Left ventricle myocardium inferior (tissue), 1 donor: Measurements from ENCODE around the gene FIGN. TPM values are rescaled to one million over a fixed set of nuclear protein-coding genes. Genes with fewer than 3 reads are reported as not detected.

Experiments
- DNase-seq: peaks from one replicate; pipeline ENCODE4 v3.0.0-alpha.2; 2020
- H3K27ac ChIP-seq: fragments of 200-600 bp; replicated peaks from 2 replicates; pipeline ENCODE4 v1.8.0; 2021
- H3K27me3 ChIP-seq: fragments of 200-600 bp; 2 replicates; pipeline ENCODE4 v1.8.0; 2021; ENCODE audit warnings: low read depth
- H3K36me3 ChIP-seq: fragments of 200-600 bp; 2 replicates; pipeline ENCODE4 v1.8.0; 2021
- H3K4me1 ChIP-seq: fragments of 200-600 bp; 2 replicates; pipeline ENCODE4 v1.8.0; 2021
- H3K4me3 ChIP-seq: fragments of 200-600 bp; 2 replicates; pipeline ENCODE4 v1.8.0; 2021; ENCODE audit warnings: mild to moderate bottlenecking, moderate library complexity
- H3K9me3 ChIP-seq: fragments of 200-600 bp; replicated peaks from 2 replicates; pipeline ENCODE4 v1.8.0; 2021
- intact Hi-C: fragments of 100-400 bp; cut with micrococcal nuclease; formaldehyde crosslinking; loops from one replicate; pipeline ENCODE4 v1.11.0; 2022
- total RNA-seq: library from RNA; stranded (reverse); fragmentation: NEBNext Ultra II Directional; extraction: Animal tissue kit (Norgen Biotek cat#: 25700); gene quantifications from one replicate; pipeline ENCODE4 v1.2.1, GENCODE V29; 2021
- TF ChIP-seq, protein P1 (sequence below): fragments of 200-600 bp; IDR thresholded peaks from 2 replicates; pipeline ENCODE4 v1.8.0; 2021; ENCODE audit warnings: antibody characterized with exemption, mild to moderate bottlenecking, borderline replicate concordance
- donor health status: DM: no; HTN: yes; CAD: no; lungs with severe emphysema.

The FIGN gene
- total RNA-seq, 1 donor from 2014 or later, result 12.9 TPM

- H3K36me3 ChIP-seq, result no peaks in the 10 kb centered on the region
- peaks cover 86% of the 10 kb centered on the region for H3K4me1 ChIP-seq
- peak overlapping the region; percentile 3 for H3K4me3 ChIP-seq
- H3K9me3 ChIP-seq, result no peaks in the 10 kb centered on the region
- H3K27me3 ChIP-seq, result no peaks in the 10 kb centered on the region
- TF ChIP-seq, protein P1, sequence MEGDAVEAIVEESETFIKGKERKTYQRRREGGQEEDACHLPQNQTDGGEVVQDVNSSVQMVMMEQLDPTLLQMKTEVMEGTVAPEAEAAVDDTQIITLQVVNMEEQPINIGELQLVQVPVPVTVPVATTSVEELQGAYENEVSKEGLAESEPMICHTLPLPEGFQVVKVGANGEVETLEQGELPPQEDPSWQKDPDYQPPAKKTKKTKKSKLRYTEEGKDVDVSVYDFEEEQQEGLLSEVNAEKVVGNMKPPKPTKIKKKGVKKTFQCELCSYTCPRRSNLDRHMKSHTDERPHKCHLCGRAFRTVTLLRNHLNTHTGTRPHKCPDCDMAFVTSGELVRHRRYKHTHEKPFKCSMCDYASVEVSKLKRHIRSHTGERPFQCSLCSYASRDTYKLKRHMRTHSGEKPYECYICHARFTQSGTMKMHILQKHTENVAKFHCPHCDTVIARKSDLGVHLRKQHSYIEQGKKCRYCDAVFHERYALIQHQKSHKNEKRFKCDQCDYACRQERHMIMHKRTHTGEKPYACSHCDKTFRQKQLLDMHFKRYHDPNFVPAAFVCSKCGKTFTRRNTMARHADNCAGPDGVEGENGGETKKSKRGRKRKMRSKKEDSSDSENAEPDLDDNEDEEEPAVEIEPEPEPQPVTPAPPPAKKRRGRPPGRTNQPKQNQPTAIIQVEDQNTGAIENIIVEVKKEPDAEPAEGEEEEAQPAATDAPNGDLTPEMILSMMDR, result no peak
- intact Hi-C loops, result no loop called here
- no peak for DNase-seq
- peak overlapping the region; percentile 56 for H3K27ac ChIP-seq
These were observed 24.1 kb downstream of the FIGN start for GRCh38 chr2:163711699-163712098.

GRCh38 chr2:163711258-163711657 lies 24.6 kb downstream of the FIGN start:
- Histone ChIP-seq H3K36me3 (no peaks in the 10 kb centered on the region), H3K4me1 (peaks cover 82% of the 10 kb centered on the region), H3K9me3 (no peaks in the 10 kb centered on the region), H3K27me3 (no peaks in the 10 kb centered on the region), H3K27ac (peak overlapping the region; percentile 56), H3K4me3 (peak overlapping the region; percentile 3)
- intact Hi-C loops, result no loop called here
- TF ChIP-seq, protein P1, result no peak
- DNase-seq, result no peak

- Histone ChIP-seq H3K36me3 (no peaks in the 10 kb centered on the region), H3K27ac (no peak overlapping the region), H3K4me3 (no peak overlapping the region), H3K4me1 (peaks cover 62% of the 10 kb centered on the region), H3K9me3 (no peaks in the 10 kb centered on the region), H3K27me3 (no peaks in the 10 kb centered on the region)
- intact Hi-C loops, result no loop called here
- TF ChIP-seq, protein P1, result no peak
- DNase-seq, result no peak
These were observed 26.5 kb downstream of the FIGN start for GRCh38 chr2:163709270-163709669.

- Histone ChIP-seq H3K27me3 (no peaks in the 10 kb centered on the region), H3K36me3 (no peaks in the 10 kb centered on the region), H3K9me3 (no peaks in the 10 kb centered on the region), H3K4me3 (no peak overlapping the region), H3K27ac (no peak overlapping the region), H3K4me1 (peaks cover 56% of the 10 kb centered on the region)
- DNase-seq, result no peak
- TF ChIP-seq, protein P1, result no peak
- intact Hi-C loops, result no loop called here
These were observed 27.5 kb downstream of the FIGN start for GRCh38 chr2:163708265-163708664.

GRCh38 chr2:163703386-163703785 lies 32.4 kb downstream of the FIGN start:
- Histone ChIP-seq H3K4me1 (peaks cover 50% of the 10 kb centered on the region), H3K9me3 (no peaks in the 10 kb centered on the region), H3K27ac (no peak overlapping the region), H3K36me3 (no peaks in the 10 kb centered on the region), H3K27me3 (no peaks in the 10 kb centered on the region), H3K4me3 (no peak overlapping the region)
- no peak for DNase-seq
- TF ChIP-seq, protein P1, result no peak
- intact Hi-C loops, result no loop called here
